ENCODE measurements around the gene NOS3. TPM values are rescaled to one million over a fixed set of nuclear protein-coding genes. Genes with fewer than 3 reads are reported as not detected.

NOS3 gene
- 2.1 and 3.1 TPM in 2 replicates for total RNA-seq

GRCh38 chr7:150990416-150991186, at the start of gene NOS3:
TSS of gene NOS3 (plus strand) at chr7:150991017. CDS start at chr7:150993804, 2,787 bp downstream.

GRCh38 chr7:150978126-150978789, 12.6 kb upstream of the NOS3 start, which contains the start of gene KCNH2:
TSS of gene KCNH2 (minus strand) at chr7:150978321. CDS start at chr7:150977913, 408 bp downstream.

GRCh38 chr7:151024435-151025056, 33.7 kb downstream of the NOS3 start, which contains the start of gene ATG9B:
TSS of gene ATG9B (minus strand) at chr7:151024494. CDS start at chr7:151024423, 71 bp downstream.

GRCh38 chr7:151028131-151028947, 37.5 kb downstream of the NOS3 start, which contains the start of gene ABCB8:
TSS of gene ABCB8 (plus strand) at chr7:151028450. CDS start at chr7:151028516, 66 bp downstream.

GRCh38 chr7:151047976-151048815, 57.4 kb downstream of the NOS3 start, which contains the start of gene ASIC3:
TSS of gene ASIC3 (plus strand) at chr7:151048531. CDS start at chr7:151048886, 355 bp downstream.

GRCh38 chr7:151057506-151057988, 66.7 kb downstream of the NOS3 start, which contains the start of gene CDK5:
TSS of gene CDK5 (minus strand) at chr7:151057897. CDS start at chr7:151057848, 49 bp downstream.

GRCh38 chr7:151059367-151060112, 68.7 kb downstream of the NOS3 start, which contains the start of gene SLC4A2:
TSS of gene SLC4A2 (plus strand) at chr7:151059589. CDS start at chr7:151061988, 2,399 bp downstream.

Other genes starting within 250 kb of the NOS3 start
- gene TMEM176B, start 190.7 kb upstream of the NOS3 start, total RNA-seq: not detected in 2 replicates
- gene TMEM176A, start 190.2 kb upstream of the NOS3 start, total RNA-seq: 0.31 and 0.54 TPM in 2 replicates
- gene AOC1, start 138.5 kb upstream of the NOS3 start, total RNA-seq: not detected in 2 replicates
- gene KCNH2, start 12.7 kb upstream of the NOS3 start, total RNA-seq: not detected in 2 replicates
- gene ATG9B, start 33.5 kb downstream of the NOS3 start, total RNA-seq: 0.25 TPM in 1 of 2 replicates, not detected in the other
- 20.8 and 21.7 TPM in 2 replicates for gene ABCB8, start 37.4 kb downstream of the NOS3 start, total RNA-seq
- gene ASIC3, start 57.5 kb downstream of the NOS3 start, total RNA-seq: 0.37 TPM in 1 of 2 replicates, not detected in the other
- gene CDK5, start 66.9 kb downstream of the NOS3 start, total RNA-seq: 16.2 and 16.4 TPM in 2 replicates
- gene SLC4A2, start 68.6 kb downstream of the NOS3 start, total RNA-seq: 53.1 and 65.6 TPM in 2 replicates
- 56.7 and 67.3 TPM in 2 replicates for gene FASTK, start 89.8 kb downstream of the NOS3 start, total RNA-seq
- gene TMUB1, start 92.5 kb downstream of the NOS3 start, total RNA-seq: 33.2 and 35.4 TPM in 2 replicates
- gene AGAP3, start 95.5 kb downstream of the NOS3 start, total RNA-seq: 23.6 and 25.4 TPM in 2 replicates
- not detected in 2 replicates for gene GBX1, start 176.7 kb downstream of the NOS3 start, total RNA-seq
- not detected in 2 replicates for gene ASB10, start 196.2 kb downstream of the NOS3 start, total RNA-seq
- gene H2BK1, start 219.5 kb downstream of the NOS3 start, total RNA-seq: not detected in 2 replicates
- 39.1 and 44.1 TPM in 2 replicates for gene ABCF2, start 236.2 kb downstream of the NOS3 start, total RNA-seq
- gene CHPF2, start 241.5 kb downstream of the NOS3 start, total RNA-seq: 81.6 and 93.4 TPM in 2 replicates

Measured in cardiac ventricle fibroblast (primary cell).